ENCODE results near the gene ACTR2.
"Not testable (repeated sequence)": the region's sequence is repeated elsewhere in the genome, so short reads cannot be mapped to it uniquely, and the experiment has no call there.

ACTR2 gene

DNA sequence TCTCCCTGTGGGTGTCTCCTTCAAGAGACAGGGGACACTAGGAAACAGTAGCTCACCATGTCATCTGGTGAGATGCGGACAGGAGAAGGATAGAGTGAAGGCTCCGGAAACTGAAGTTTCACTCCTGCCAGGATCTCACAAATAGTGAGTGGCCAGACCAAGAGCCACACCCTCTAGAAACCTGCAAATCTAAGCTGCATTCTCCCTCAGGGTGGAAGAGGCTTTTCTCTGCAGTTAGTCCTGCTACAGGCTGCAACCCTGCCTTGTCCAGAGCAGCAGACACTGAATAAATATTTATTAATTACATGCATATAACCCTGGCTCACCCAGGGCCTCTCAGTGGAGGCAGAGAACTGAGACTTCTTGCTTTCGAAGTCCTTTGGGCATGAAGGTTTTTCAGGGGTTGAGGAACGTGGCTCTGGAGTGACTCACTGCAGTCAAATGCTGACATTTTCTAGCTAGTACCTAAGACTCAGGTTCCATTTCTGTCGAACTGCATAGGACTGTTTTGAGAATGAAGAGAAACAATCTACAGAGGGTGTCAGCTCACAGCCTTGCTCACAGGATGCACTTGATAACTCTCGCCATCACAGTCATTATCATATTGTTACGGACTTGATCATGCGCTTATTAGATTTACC, 87.3 kb downstream of the ACTR2 start:
- DNase-seq, result no peak

DNA sequence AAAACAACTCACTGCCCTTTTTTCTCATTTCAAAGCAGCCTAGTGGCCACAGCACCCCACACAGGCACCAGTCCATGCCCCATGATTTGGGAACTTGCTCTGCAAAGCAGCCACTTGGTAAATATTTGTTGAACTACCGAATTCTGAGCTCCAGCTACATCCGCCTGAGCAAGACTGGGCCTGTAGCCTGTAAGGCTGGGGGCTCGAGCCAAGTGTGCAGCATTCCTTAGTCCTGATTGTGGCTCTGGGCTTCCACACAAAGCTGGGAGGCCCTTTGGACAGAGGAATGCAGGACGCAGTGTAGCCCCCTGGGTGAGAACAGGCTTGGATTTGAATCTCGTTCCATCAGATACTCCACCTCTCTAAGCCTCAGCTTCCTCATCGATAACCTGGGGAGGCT, 88.4 kb downstream of the ACTR2 start:
- no peak for DNase-seq

DNA sequence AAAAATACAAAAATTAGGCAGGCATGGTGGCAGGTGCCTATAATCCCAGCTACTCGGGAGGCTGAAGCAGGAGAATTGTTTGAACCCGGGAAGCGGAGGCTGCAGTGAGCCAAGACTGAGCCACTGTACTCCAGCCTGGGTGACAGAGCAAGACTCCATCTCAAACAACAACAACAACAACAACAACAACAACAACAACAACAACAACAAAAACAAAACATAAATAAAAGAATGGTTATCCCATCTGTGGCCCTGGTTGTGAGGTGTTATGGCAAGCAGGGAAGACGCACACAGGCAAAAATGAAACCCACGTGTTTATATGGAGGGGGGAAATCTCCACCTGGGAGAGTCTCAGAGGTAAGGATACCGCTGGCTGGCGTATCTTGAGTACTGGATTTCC, 89.7 kb downstream of the ACTR2 start:
- not testable (repeated sequence) for DNase-seq

DNA sequence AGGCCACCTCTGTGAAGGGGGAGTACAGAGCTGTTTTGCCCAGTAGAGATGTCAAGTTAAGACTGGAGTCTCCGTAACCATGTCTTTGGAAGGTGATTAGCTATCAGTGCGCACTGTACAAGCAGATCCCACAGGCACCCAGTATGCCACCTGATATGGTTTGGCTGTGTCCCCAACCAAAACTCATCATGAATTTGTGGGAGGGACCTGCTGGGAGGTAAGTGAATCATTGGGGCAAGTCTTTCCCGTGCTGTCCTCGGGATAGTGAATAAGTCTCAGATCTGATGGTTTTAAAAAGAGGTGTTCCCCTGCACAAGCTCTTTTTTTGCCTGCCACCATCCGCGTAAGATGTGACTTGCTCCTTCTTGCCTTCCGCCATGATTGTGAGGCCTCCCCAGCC, 90.2 kb downstream of the ACTR2 start:
- DNase-seq, result no peak

DNA sequence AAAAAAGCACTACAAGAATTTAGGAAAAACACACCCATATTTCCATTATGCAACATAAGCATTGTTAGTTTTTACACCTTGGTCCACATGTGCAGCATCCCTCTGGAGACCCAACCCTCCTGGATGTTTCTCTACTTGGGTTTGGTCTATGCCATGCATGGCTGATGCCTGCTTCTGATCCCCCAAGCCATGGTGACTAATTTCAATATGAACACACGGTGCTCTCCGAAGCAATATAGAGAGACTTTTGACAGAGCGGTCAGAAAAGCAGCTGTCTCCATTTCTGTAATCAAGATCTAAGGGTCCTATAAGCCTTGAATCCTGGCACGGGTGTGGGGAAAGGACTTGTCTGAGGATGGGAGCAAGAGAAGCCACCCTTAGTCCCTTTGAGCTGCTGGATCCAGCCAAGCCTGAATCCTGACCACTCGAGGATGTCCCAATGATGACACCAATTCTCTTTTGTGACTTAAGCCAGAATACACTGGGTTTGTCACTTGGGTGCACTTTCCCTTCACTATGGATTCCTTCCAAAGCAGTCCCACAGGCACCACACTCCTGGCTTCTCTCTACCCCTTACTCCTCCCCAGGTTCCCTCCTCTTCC, 91.5 kb downstream of the ACTR2 start:
- DNase-seq, result no peak

DNA sequence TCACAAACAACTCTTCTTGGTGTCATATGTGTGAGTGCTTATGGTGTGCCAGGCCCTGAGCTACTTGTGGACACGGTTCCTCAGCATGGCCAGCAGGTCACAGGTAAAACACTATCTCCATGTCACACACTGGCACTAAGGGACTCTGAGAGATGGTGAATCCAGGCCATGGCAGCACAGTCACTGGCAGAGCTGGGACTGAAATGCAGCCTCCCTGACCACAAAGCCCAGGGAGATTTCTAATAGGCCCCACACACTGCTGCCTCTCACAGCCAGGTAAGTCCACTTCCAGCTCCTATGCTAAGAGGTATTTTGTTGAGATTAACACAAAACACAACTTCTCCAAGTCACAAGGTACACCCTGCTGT, 92.0 kb downstream of the ACTR2 start:
- DNase-seq, result no peak

DNA sequence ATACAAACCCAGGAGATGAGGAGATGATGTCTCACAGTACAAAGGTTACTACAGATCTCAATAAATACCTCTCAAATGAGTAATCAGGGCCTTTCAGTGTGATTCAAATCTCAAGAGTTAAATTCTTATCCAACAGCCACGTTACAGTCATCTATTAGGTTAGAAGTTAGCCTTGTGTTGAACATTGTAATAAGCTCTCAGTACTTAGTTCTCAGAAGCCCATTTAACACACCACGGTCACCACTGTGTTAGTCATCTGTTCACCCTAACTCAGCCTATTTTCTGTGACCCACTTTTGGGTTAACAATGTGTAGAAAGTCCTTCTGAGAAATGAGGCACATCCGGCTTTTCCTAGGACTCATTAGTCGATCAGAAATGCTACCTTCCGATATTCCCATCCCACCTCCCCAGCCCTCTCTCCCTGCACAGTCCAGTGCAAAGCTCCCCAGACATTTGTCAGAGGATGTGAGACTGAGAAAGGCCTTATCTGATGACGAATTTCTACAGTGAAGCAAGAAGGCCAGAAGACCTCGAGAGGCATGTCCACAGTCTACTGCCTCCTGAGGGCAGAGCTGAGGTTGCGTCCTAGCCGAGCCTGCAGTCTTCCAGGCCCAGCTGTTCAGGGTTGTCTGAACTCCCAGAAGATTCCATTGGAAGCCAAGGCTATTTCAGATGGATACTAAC, 92.6 kb downstream of the ACTR2 start:
- DNase-seq, result no peak

Data from CD4-positive, alpha-beta T cell treated with Interleukin-15 for 1 hour (primary cell).